Kidney (tissue), 14 donors: ENCODE measurements around the gene LMCD1. TPM values are rescaled to one million over a fixed set of nuclear protein-coding genes. Genes with fewer than 3 reads are reported as not detected.

ENCODE experiments used
- DNase-seq, 5 donors: peaks; one replicate each; pipeline ENCODE4 v3.0.0-alpha.2; 2013 to 2020
- FAIRE-seq: peaks from 2 replicates; lab custom pipeline; 2012; peaks lifted over from hg19 to GRCh38; lab: Jason Lieb, UNC
- H3K27ac ChIP-seq, 2 donors: one replicate each; pipeline ENCODE4 v1.7.0; 2013; ENCODE audit warnings: low read depth in 2 of 2, low read length in 2 of 2, inconsistent platforms in 1 of 2
- H3K27me3 ChIP-seq: one replicate; pipeline ENCODE4 v1.7.1; 2013; ENCODE audit warnings: low read length, inconsistent platforms; ENCODE audit not compliant: control insufficient read depth, insufficient read depth
- H3K36me3 ChIP-seq, 3 donors: one replicate each; pipeline versions ENCODE4 v1.7.0 to v1.7.1; 2013; ENCODE audit warnings: low read length in 3 of 3, control low read depth in 1 of 3, inconsistent platforms in 1 of 3; ENCODE audit not compliant: insufficient read depth in 3 of 3, control insufficient read depth in 2 of 3
- H3K4me1 ChIP-seq, 3 donors: one replicate each; pipeline versions ENCODE4 v1.7.0 to v1.7.1; 2013; ENCODE audit warnings: low read length in 3 of 3, inconsistent platforms in 1 of 3, low read depth in 1 of 3; ENCODE audit not compliant: control insufficient read depth in 2 of 3, insufficient read depth in 2 of 3
- H3K4me3 ChIP-seq, 3 donors: one replicate each; pipeline versions ENCODE4 v1.7.0 to v1.8.1; 2013; ENCODE audit warnings: low read length in 3 of 3, control low read depth in 1 of 3, inconsistent platforms in 1 of 3
- H3K9ac ChIP-seq, 3 donors: one replicate each; pipeline versions ENCODE4 v1.7.0 to v1.7.1; 2013; ENCODE audit warnings: low read length in 3 of 3, control low read depth in 1 of 3, inconsistent platforms in 1 of 3
- H3K9me3 ChIP-seq, 3 donors: one replicate each; pipeline versions ENCODE4 v1.7.0 to v1.7.1; 2013; ENCODE audit warnings: low read length in 3 of 3, control low read depth in 1 of 3, inconsistent platforms in 1 of 3; ENCODE audit not compliant: control insufficient read depth in 2 of 3, insufficient read depth in 1 of 3
- CTCF ChIP-seq: IDR thresholded peaks from 3 replicates; pipeline ENCODE4 v1.5.1; 2012; ENCODE audit warnings: mild to moderate bottlenecking, moderate library complexity, borderline replicate concordance; ENCODE audit not compliant: insufficient read depth; ENCODE audit errors: extremely low read depth
- intact Hi-C: fragments of 100-400 bp; cut with DNase I; formaldehyde crosslinking; loops from one replicate; pipeline ENCODE4 v1.11.1; 2022
- polyA plus RNA-seq: library from polyadenylated mRNA; stranded (reverse); fragments of 350-450 nt; fragmentation: Illumina TruSeq; extraction: RNeasy Lipid Tissue Mini Kit (QIAGEN cat#74804); gene quantifications from one replicate; pipeline ENCODE4 v1.2.3, GENCODE V29; 2014; ENCODE audit warnings: low read depth, low replicate concordance; ENCODE audit not compliant: insufficient read depth
- total RNA-seq: library from RNA; stranded (reverse); fragmentation: NEBNext Ultra II Directional; extraction: Animal tissue kit (Norgen Biotek cat#: 25700); gene quantifications from one replicate; pipeline ENCODE4 v1.2.1, GENCODE V29; 2021
- donor health status: control.
- donor health status: control.
- donor health status: control.
- donor health status: control.
- donor health status: control.
- donor health status: DM: yes; HTN: yes; CAD: no.
- donor health status: Normal renal cell carcinoma (clear cell type).

The LMCD1 gene
- total and polyA plus RNA-seq, 2 donors from 2014 or later = 24.3 to 65.4 TPM

DNA sequence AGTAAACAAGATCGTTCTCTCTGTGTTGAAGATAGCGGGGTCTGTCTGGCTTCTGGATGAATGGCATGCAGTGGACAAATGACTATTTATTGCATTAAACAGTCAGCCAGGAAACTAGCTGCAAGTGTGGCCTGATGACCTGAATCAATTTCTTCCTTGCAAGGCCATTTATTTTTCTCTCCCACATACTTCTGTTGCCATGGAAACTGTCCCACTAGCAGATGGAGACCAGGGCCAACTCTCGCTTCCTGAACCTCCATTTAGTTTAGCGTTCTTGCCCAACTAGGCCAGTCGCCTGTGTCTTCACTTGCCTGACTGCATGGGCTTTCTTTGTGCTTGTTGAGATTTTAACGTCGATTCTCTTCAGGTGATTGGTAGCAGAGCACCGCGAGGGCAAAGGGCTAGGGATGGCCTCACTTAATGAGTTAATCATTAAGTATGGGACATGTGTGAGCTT, 27.6 kb downstream of the LMCD1 start:
- H3K27me3 ChIP-seq = no peaks in the 10 kb centered on the region
- H3K4me3 ChIP-seq = no peak overlapping the region
- peaks cover 6 to 23% (median 14%) of the 10 kb centered on the region in 3 donors for H3K4me1 ChIP-seq
- intact Hi-C loops = no loop called here
- no peak overlapping the region for H3K9ac ChIP-seq
- TF ChIP-seq CTCF = no peak
- DNase-seq (peak in 4 of 5 donors; percentile 51 to 90 (median 66)), FAIRE-seq (peak; percentile 65)
- no peaks in the 10 kb centered on the region for H3K9me3 ChIP-seq
- no peaks in the 10 kb centered on the region for H3K36me3 ChIP-seq
- H3K27ac ChIP-seq = peak overlapping the region in 1 of 2 donors; percentile 26

DNA sequence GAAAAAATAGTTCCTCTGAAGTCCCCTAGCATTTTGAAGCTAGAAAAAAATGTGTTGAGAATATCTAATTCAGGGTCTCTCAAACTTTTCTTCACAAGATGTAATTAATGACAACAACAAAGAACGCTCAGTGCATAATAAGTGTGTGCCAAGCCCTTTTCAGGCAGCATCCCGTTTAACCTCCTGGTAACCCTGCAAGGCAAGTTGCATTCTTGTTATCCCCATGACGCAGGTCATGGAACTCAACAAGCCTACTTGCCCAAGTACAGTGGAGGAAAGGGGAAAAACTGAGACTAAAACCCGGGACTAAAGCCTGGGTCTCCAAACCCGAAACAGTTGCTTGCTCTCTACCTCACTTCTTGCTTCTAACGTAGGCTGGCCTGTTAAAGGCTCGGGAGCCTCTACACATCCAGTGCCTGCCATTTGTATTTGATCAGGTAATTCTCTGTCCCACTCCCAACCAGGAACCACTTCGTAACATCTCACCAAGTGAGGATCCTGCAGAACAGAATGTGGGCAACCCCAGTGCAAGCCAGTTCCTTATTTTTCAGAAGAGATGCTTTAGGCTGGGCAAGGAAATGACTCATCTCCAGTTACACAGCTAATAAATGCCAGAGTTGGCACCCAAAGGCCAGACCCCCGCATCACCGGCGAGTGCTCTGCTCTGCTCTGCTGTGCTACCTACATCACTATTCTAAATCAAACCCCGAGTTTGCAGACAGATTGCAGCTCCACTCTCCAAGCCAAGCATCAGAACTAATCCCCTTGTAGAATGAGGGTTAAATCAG, 28.3 kb downstream of the LMCD1 start:
- intact Hi-C loops = no loop called here
- Histone ChIP-seq H3K27ac (peak overlapping the region in 1 of 2 donors; percentile 26), H3K9ac (no peak overlapping the region), H3K4me3 (peak overlapping the region in 1 of 3 donors; percentile 7), H3K9me3 (no peaks in the 10 kb centered on the region), H3K36me3 (no peaks in the 10 kb centered on the region), H3K4me1 (peaks cover 6 to 23% (median 16%) of the 10 kb centered on the region in 3 donors), H3K27me3 (no peaks in the 10 kb centered on the region)
- DNase-seq (no peak), FAIRE-seq (no peak)
- no peak for TF ChIP-seq CTCF

GRCh38 chr3:8530581-8530980, 29.0 kb downstream of the LMCD1 start:
- Histone ChIP-seq H3K27ac (no peak overlapping the region), H3K36me3 (no peaks in the 10 kb centered on the region), H3K9me3 (no peaks in the 10 kb centered on the region), H3K27me3 (no peaks in the 10 kb centered on the region), H3K4me1 (peaks cover 6 to 23% (median 16%) of the 10 kb centered on the region in 3 donors), H3K4me3 (no peak overlapping the region), H3K9ac (no peak overlapping the region)
- DNase-seq (no peak), FAIRE-seq (no peak)
- intact Hi-C loops = no loop called here
- TF ChIP-seq CTCF = no peak
